Common myeloid progenitor, CD34-positive (primary cell): ENCODE data around the gene ZCCHC14.

Source experiments
- CTCF ChIA-PET: fragments of 350-600 bp; sonication (Branson Sonifier 250); formaldehyde crosslinking; loops from one replicate; lab custom pipeline; 2021; ENCODE audit warnings: antibody characterized with exemption; lab: Charles Lee
- POLR2A ChIA-PET: fragments of 350-600 bp; sonication (Branson Sonifier 250); formaldehyde crosslinking; loops from one replicate; lab custom pipeline; 2021; ENCODE audit warnings: antibody characterized with exemption; lab: Charles Lee
- DNase-seq, 3 donors: peaks; one replicate each; pipeline versions ENCODE4 v3.0.0 to v3.0.0-alpha.2; 2013
- H3K27ac ChIP-seq, 2 experiments: 1 replicate in 1 of 2; 2 replicates in 1 of 2; pipeline ENCODE4 v1.7.0; 2013; ENCODE audit warnings: inconsistent platforms in 2 of 2, low read length in 2 of 2, mild to moderate bottlenecking in 2 of 2, low read depth in 1 of 2, moderate library complexity in 1 of 2; ENCODE audit not compliant: severe bottlenecking in 2 of 2, insufficient read depth in 1 of 2, poor library complexity in 1 of 2
- H3K27me3 ChIP-seq, 5 experiments: replicated peaks in 2 of 5; 1 replicate in 3 of 5; 2 replicates in 2 of 5; pipeline versions ENCODE4 v1.6.1 to v1.7.0; 2013; ENCODE audit warnings: low read length in 4 of 5, mild to moderate bottlenecking in 2 of 5, moderate library complexity in 2 of 5, inconsistent platforms in 1 of 5; ENCODE audit not compliant: insufficient read depth in 5 of 5, control insufficient read depth in 4 of 5
- H3K36me3 ChIP-seq, 4 experiments: 1 replicate in 2 of 4; 2 replicates in 2 of 4; pipeline versions ENCODE4 v1.6.1 to v1.7.0; 2013; ENCODE audit warnings: low read length in 3 of 4, control low read depth in 1 of 4, mild to moderate bottlenecking in 1 of 4; ENCODE audit not compliant: control insufficient read depth in 4 of 4, insufficient read depth in 4 of 4
- H3K4me1 ChIP-seq, 4 experiments: 1 replicate in 3 of 4; 2 replicates in 1 of 4; pipeline versions ENCODE4 v1.6.1 to v1.7.1; 2013; ENCODE audit warnings: low read length in 3 of 4, mild to moderate bottlenecking in 3 of 4, control low read depth in 1 of 4, inconsistent platforms in 1 of 4, moderate library complexity in 1 of 4; ENCODE audit not compliant: control insufficient read depth in 4 of 4, insufficient read depth in 4 of 4; ENCODE audit errors: control extremely low read depth in 1 of 4
- H3K4me3 ChIP-seq, 7 experiments: 1 replicate in 4 of 7; 2 replicates in 3 of 7; pipeline versions ENCODE4 v1.5.1 to v1.7.0; 2013; ENCODE audit warnings: mild to moderate bottlenecking in 7 of 7, low read length in 6 of 7, moderate library complexity in 6 of 7, inconsistent platforms in 2 of 7, low read depth in 2 of 7, control low read depth in 1 of 7; ENCODE audit not compliant: insufficient read depth in 4 of 7, control insufficient read depth in 1 of 7; ENCODE audit errors: extremely low read depth in 1 of 7
- H3K9me3 ChIP-seq, 5 experiments: 1 replicate in 4 of 5; 2 replicates in 1 of 5; pipeline versions ENCODE4 v1.6.1 to v1.7.1; 2013; ENCODE audit warnings: low read length in 4 of 5, mild to moderate bottlenecking in 2 of 5, inconsistent platforms in 1 of 5, low read depth in 1 of 5, moderate library complexity in 1 of 5; ENCODE audit not compliant: control insufficient read depth in 4 of 5, insufficient read depth in 2 of 5; ENCODE audit errors: control extremely low read depth in 1 of 5
- WGBS: methylation state at CpG from one replicate; pipeline ENCODE4 v1.1.5; 2013; ENCODE audit not compliant: insufficient coverage; 5-methylcytosine and 5-hydroxymethylcytosine counted together

Gene ZCCHC14

GRCh38 chr16:87464691-87465300, 28.0 kb downstream of the ZCCHC14 start:
- H3K27ac ChIP-seq, result peak overlapping the region; percentile 51 to 78

GRCh38 chr16:87463722-87464690, 28.8 kb downstream of the ZCCHC14 start:
- ChIA-PET CTCF (interaction anchor here (0.8 to 2.3 kb wide), 11 partner anchors 9 to 172 kb away, joined by 3 to 13 read pairs (median 4); no protein-coding TSS in a partner anchor), POLR2A (interaction anchor here (0.9 to 2.1 kb wide), 4 partner anchors 26 to 317 kb away, joined by 3 to 11 read pairs (median 4); partner anchors contain the start of gene ZCCHC14)
- no peaks in the 10 kb centered on the region for H3K27me3 ChIP-seq
- peak overlapping the region; percentile 51 to 78 for H3K27ac ChIP-seq
- peak; percentile 21 to 84 (median 81) for DNase-seq
- H3K9me3 ChIP-seq, result no peaks in the 10 kb centered on the region
- peaks cover 14 to 69% (median 55%) of the 10 kb centered on the region in 4 experiments for H3K4me1 ChIP-seq
- 34% methylated on average over 11 of the region's 22 CpGs for WGBS
- peaks cover 0 to 4% (median 2%) of the 10 kb centered on the region in 4 experiments for H3K36me3 ChIP-seq
- peak overlapping the region in 6 of 7 experiments; percentile 16 to 64 (median 50) for H3K4me3 ChIP-seq

More at GRCh38 chr16:87464691-87465300, 28.0 kb downstream of the ZCCHC14 start:
- peak; percentile 68 to 91 (median 86) for DNase-seq
- H3K27me3 ChIP-seq, result no peaks in the 10 kb centered on the region
- H3K9me3 ChIP-seq, result no peaks in the 10 kb centered on the region
- H3K36me3 ChIP-seq, result peaks cover 0 to 2% (median under 1%) of the 10 kb centered on the region in 4 experiments
- ChIA-PET POLR2A (interaction anchor here (0.9 to 2.1 kb wide), 4 partner anchors 25 to 316 kb away, joined by 3 to 11 read pairs (median 4); partner anchors contain the start of gene ZCCHC14), CTCF (interaction anchor here (1.0 to 2.3 kb wide), 7 partner anchors 8 to 171 kb away, joined by 3 to 13 read pairs (median 5); no protein-coding TSS in a partner anchor)
- peaks cover 14 to 72% (median 56%) of the 10 kb centered on the region in 4 experiments for H3K4me1 ChIP-seq
- WGBS, result 0% methylated on average over 12 of the region's 13 CpGs
- peak overlapping the region in 6 of 7 experiments; percentile 16 to 64 (median 50) for H3K4me3 ChIP-seq

GRCh38 chr16:87461466-87461991, 31.3 kb downstream of the ZCCHC14 start:
- peak in 1 of 3 donors; percentile 15 for DNase-seq
- peaks cover 14 to 52% (median 40%) of the 10 kb centered on the region in 4 experiments for H3K4me1 ChIP-seq
- POLR2A ChIA-PET, result no interaction called here
- H3K36me3 ChIP-seq, result peaks cover 3 to 20% (median 8%) of the 10 kb centered on the region in 4 experiments
- no peaks in the 10 kb centered on the region for H3K27me3 ChIP-seq
- H3K9me3 ChIP-seq, result no peaks in the 10 kb centered on the region
- CTCF ChIA-PET, result interaction anchor here (1.3 to 1.4 kb wide), 4 partner anchors 11 to 32 kb away, joined by 3 to 4 read pairs (median 4); no protein-coding TSS in a partner anchor
- no peak overlapping the region for H3K27ac ChIP-seq
- WGBS, result 44% methylated on average over 10 of the region's 11 CpGs
- no peak overlapping the region for H3K4me3 ChIP-seq

- Histone ChIP-seq H3K36me3 (peaks cover 3 to 20% (median 8%) of the 10 kb centered on the region in 4 experiments), H3K4me3 (no peak overlapping the region), H3K27me3 (no peaks in the 10 kb centered on the region), H3K9me3 (no peaks in the 10 kb centered on the region), H3K4me1 (peaks cover 14 to 46% (median 34%) of the 10 kb centered on the region in 4 experiments), H3K27ac (no peak overlapping the region)
- ChIA-PET POLR2A (no interaction called here), CTCF (interaction anchor here (0.9 to 1.4 kb wide), 5 partner anchors 10 to 33 kb away, joined by 3 to 4 read pairs (median 4); no protein-coding TSS in a partner anchor)
- WGBS, result 100% methylated on average over 2 of the region's 10 CpGs
- no peak for DNase-seq
These were observed 31.9 kb downstream of the ZCCHC14 start for GRCh38 chr16:87460936-87461335.

- CTCF ChIA-PET, result interaction anchor here (0.9 to 1.4 kb wide), 2 partner anchors 11 to 24 kb away, joined by 3 to 4 read pairs; no protein-coding TSS in a partner anchor
- Histone ChIP-seq H3K27me3 (no peaks in the 10 kb centered on the region), H3K4me3 (no peak overlapping the region), H3K4me1 (peaks cover 6 to 35% (median 23%) of the 10 kb centered on the region in 4 experiments), H3K27ac (no peak overlapping the region), H3K9me3 (no peaks in the 10 kb centered on the region), H3K36me3 (peaks cover 4 to 27% (median 9%) of the 10 kb centered on the region in 4 experiments)
- no peak for DNase-seq
- POLR2A ChIA-PET, result no interaction called here
- 95% methylated on average over 4 of the region's 9 CpGs for WGBS
These were observed 33.0 kb downstream of the ZCCHC14 start for GRCh38 chr16:87459833-87460232.

GRCh38 chr16:87459027-87459426, 33.8 kb downstream of the ZCCHC14 start:
- WGBS, result 97% methylated on average over 6 of the region's 15 CpGs
- Histone ChIP-seq H3K9me3 (no peaks in the 10 kb centered on the region), H3K27me3 (no peaks in the 10 kb centered on the region), H3K4me1 (peaks cover 0 to 27% (median 15%) of the 10 kb centered on the region in 4 experiments), H3K27ac (no peak overlapping the region), H3K4me3 (no peak overlapping the region), H3K36me3 (peaks cover 4 to 31% (median 9%) of the 10 kb centered on the region in 4 experiments)
- CTCF ChIA-PET, result no interaction called here
- no peak for DNase-seq
- POLR2A ChIA-PET, result interaction anchor here (0.7 kb wide), 1 partner anchor 1046 kb away, joined by 4 read pairs; no protein-coding TSS in a partner anchor
